KBM-7 (cell line): ENCODE results near the gene FAS.
A peak's percentile ranks its signal among the peaks of the same experiment; 100 is the strongest.
"Not testable (repeated sequence)": the region's sequence is repeated elsewhere in the genome, so short reads cannot be mapped to it uniquely, and the experiment has no call there.

Source experiments
- DNase-seq: peaks from one replicate; pipeline ENCODE4 v3.0.0-alpha.2; 2015
- in situ Hi-C: fragments of 300-500 bp; cut with MboI; formaldehyde crosslinking; loops from 2 replicates; pipeline ENCODE4 v1.14.3; 2020; ENCODE audit warnings: low sequenced_read_pairs, low pct_unique_long_range_greater_than_20kb, mixed read lengths

The FAS gene

GRCh38 chr10:89021526-89021925 lies 30.9 kb downstream of the FAS start:
- in situ Hi-C loops = not testable (repeated sequence)

DNA sequence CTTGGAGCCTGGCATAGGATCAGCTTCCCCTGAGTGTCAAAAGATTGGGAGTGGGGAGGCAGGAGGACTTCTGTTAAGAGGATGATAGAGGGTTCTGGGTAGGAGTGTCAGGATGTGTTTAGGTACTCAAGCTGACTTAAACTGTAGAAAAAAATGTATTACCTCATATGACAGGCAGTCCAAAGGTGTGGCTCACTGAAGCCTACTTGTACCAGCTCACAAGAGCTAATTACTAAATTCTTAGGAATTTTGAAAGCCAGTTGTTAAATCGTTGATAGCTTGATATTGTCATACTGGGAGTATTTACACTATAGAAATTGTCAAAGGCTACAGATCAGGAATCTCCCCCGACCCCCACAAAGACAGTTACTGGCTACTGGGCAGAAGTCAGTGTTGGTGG lies 32.1 kb downstream of the FAS start:
- in situ Hi-C loops = no loop called here
- no peak for DNase-seq

More at GRCh38 chr10:89021526-89021925, 30.9 kb downstream of the FAS start:
- DNase-seq = not testable (repeated sequence)

DNA sequence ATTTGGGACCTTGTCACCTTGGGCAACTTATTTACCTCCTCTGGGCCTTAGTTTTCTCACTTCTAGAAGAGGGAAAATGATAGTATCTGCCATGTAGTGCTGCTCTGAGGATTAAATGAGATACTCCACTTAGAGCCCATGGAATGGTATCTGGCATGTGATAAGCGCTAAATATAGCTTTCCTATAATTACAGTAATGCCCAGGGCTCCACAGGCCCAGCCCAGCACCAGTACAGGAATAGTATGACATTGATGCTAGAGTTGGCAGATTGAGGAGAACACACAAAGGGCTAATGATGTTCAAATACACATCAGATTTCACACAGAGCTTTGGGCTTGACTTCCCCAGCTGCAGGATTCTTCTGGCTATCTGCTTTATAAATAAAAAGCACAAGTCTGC lies 34.9 kb downstream of the FAS start:
- in situ Hi-C loops = loop anchor here (25.0 kb wide), 1 partner anchor 187 kb away; the partner anchor contains the start of gene CH25H
- no peak for DNase-seq

DNA sequence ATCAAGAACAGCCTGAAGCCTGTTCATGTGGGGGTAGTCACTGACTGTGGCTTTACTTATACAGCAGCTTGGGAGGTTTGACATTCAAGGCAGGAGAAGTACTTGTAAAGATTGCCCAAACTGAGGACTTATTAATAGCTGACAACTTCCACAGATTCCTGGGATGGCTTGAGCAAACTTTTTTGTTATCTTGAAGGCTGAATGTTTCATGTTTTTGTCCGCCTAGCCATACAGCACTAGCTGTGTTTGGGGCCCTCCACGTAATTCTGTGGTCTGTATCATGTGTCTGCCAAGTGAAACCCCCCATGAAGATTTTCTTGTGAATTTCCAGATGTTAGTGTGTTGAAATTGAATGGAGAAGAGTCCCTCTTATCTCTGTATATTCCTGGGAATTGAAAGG lies 38.6 kb downstream of the FAS start:
- in situ Hi-C loops = loop anchor here (25.0 kb wide), 1 partner anchor 183 kb away; the partner anchor contains the start of gene CH25H
- DNase-seq = no peak

GRCh38 chr10:89029785-89030437 lies 39.3 kb downstream of the FAS start:
- peak; percentile 81 for DNase-seq
- in situ Hi-C loops = loop anchor here (25.0 kb wide), 1 partner anchor 182 kb away; the partner anchor contains the start of gene CH25H

DNA sequence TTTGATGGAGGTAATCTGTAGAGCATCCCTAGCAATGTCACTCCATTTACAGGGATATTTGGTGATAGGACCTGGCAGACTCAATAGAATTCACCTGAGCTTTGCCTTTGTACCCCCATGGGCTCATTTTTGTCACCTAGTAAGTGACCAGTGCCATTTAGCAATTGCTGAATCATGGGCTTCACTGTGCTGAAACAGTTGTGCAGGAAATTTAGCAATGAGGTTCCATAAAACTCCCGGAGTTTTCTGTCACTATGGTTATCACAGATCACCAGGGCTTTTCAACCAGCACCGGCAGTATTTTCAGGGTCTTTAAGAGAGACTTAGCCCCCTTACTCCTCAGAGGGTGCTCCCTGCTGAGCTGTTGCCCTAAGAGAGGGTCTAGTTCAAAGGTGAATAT lies 40.2 kb downstream of the FAS start:
- DNase-seq = no peak
- in situ Hi-C loops = loop anchor here (25.0 kb wide), 1 partner anchor 182 kb away; the partner anchor contains the start of gene CH25H

DNA sequence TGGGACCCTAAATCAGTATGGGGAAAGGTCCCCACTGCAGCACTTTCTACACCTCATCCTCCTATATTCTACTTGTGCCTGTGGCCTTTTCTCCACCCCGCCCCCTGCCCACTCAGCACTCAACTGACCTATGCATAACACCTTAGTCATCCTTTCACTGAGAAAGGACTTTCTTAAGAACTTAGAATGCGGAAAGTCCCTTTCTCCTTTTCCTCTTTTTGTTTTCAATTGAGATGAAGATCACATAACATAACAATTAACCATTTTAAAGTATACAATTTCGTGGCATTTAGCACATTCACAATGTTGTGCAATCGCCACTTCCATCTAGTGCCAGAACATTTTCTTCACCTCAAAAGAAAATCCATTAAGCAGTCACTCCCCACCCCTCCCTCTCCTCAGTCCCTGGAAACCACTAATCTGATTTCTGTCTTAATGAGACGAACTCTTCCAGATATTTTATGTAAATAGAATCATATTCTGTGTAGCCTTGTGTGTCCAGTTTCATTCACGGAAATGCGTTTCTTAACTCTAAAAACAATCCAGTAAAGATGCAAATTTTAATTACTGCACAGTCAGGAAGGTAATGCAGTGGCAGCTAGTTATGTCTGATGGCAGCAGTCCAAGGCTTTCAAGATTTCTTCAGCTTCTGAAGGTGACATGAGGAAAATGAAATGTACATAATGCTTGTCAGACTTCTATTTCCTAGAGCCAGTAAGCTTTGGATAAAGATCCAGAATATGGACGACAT lies 41.7 kb downstream of the FAS start:
- peak; percentile 47 for DNase-seq
- in situ Hi-C loops = loop anchor here (25.0 kb wide), 1 partner anchor 180 kb away; the partner anchor contains the start of gene CH25H

DNA sequence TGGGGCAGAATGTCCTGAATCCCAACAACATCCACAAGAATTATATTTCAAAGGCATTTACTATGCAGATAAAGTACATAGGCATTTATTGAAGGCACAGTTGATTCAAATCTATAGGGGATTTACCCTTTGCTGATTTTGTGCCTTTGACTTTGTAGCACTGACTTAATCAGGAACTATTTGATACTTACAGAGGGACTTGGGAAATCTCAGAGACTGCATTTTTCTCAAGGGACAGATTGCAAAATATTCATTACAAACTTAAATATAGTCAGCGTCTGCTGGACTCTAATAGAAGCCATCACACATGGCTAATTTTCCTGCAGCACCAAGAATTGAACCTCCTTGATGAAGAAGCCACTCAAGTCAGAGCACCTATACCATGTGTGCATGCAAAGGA lies 44.9 kb downstream of the FAS start:
- in situ Hi-C loops = loop anchor here (25.0 kb wide), 1 partner anchor 177 kb away; the partner anchor contains the start of gene CH25H
- no peak for DNase-seq

DNA sequence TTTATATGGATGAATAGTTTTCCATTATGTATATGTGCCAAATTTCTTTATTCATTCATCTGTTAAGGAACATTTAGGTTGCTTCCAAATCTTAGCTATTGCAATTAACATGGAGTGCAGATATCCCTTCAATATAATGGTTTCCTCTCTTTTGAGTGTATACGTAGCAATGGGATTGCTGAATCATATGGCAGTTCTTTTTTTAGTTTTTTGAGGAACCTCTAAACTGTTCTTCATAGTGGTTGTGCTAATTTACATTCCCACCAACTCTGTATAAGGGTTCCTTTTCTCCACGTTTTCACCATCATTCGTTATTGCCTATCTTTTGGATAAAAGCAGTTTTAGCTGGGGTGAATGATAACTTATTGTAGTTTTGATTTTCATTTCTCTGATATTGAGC lies 46.5 kb downstream of the FAS start:
- peak; percentile 42 for DNase-seq
- in situ Hi-C loops = loop anchor here (25.0 kb wide), 1 partner anchor 175 kb away; the partner anchor contains the start of gene CH25H

DNA sequence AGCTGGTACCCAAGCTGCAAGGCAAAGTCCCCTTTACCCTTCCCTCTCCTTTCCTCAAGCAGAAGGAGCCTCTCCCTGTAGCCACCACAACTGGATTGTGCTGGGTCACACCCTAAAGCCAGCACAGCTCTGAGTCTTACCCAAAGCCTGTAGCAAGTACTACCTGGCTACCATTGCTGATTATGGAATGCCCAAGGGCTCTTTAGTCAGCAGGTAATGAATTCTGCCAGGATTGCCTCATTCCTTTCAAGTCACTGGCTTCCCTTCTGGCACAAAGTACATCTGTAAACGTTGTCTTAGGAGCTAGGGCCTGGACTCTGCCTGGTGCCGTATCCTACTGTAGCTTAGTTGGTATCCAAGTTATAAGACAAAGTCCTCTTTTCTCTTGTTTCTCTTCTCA lies 52.0 kb downstream of the FAS start:
- in situ Hi-C loops = loop anchor here (25.0 kb wide), 1 partner anchor 170 kb away; the partner anchor contains the start of gene CH25H
- DNase-seq = no peak

DNA sequence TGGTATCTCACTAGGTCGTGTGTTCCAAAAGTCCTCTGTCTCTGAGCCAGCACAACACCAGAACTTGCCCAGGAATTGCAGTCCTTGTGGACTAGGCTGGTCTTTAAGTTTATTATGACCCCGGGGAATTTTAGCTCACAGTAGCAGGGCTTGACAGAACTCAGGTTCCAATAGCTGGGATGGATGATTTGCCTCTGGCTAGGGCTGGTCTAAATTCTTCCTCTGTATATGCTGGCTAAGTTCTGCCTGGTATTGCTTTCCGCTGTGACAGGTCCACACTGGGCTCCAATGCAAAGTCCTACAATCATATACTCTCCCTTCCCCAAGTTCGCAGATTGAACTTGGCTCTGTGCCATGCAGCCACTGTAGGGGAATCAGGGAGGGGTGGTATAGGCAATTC lies 52.5 kb downstream of the FAS start:
- in situ Hi-C loops = loop anchor here (25.0 kb wide), 1 partner anchor 169 kb away; the partner anchor contains the start of gene CH25H
- DNase-seq = no peak

GRCh38 chr10:89047397-89047796 lies 56.8 kb downstream of the FAS start:
- in situ Hi-C loops = loop anchor here (25.0 kb wide), 1 partner anchor 165 kb away; the partner anchor contains the start of gene CH25H
- DNase-seq = no peak

DNA sequence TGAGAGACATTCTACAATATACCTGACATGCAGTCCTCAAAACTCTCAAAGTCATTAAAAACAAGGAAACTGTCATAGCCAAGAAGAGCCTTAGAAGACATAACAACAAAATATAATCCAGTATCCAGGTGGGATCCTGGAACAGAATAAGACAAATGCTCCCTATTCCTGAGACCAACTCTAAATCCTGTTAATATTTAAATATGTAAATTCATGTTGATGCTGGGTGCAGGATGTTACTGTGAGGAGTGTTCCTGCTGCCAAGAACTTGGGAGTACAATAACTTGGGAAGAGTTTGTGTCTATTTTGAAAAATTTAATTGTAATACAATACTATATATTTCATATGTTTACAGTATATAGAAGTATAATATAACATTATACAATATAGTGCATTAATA lies 61.0 kb downstream of the FAS start:
- in situ Hi-C loops = no loop called here
- DNase-seq = no peak

DNA sequence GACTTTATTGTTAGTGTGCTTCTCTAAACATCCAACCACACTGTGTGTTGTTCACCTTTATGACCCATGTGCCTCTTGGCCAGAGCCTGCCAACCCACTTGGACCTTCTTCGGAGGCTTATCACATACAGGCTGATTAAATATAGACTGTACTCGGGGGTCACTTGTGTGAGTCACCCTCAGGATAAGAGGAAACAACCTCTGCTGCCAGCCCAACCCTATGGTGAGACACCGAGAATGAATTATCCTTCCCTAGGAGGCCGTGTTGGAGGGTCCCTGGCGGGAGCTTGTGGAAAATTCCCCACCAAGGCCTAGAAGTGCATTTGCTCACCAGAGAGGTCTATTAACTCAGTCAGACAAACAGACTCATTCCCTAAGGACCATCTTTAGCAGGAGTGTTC lies 63.0 kb downstream of the FAS start:
- in situ Hi-C loops = no loop called here
- DNase-seq = no peak

DNA sequence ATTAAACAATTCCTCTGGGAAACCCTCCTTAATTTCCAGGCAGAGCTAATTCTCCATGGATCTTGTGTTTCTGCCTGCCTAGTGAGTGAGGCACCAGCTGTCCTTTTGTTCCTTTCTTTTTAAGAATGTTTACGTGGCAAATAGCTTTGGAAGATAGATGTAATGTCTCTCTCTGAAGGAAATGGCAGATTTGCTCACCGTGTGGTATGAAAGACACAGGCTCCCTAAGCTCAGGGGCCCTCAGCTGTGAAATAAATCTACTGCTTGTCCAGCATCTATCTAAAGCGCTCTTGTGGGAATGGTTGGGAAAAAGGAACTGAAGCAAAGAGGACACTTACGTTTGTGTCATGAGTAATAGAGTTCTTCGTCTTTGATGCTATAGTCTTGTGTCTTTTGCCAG lies 64.6 kb downstream of the FAS start:
- in situ Hi-C loops = no loop called here
- DNase-seq = no peak

DNA sequence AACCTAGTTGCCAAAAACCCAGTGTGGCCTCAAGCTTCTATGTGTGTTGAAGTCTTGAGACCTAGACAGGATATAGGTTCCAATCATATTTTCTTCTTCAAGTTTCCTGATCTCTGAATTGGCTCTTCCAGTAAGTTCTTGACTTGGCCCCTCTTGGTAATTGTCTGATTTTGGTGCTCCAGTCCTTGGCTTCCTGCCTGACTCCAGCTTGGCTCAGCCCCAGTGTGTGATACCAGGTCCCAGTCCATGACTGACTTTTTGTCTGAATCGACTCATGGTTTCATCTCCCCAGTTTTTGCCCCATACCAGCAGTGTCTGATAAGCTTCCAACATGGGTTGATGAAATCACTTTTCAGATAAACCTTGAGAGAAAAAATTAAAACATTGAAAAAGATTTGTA lies 72.3 kb downstream of the FAS start:
- no peak for DNase-seq
- in situ Hi-C loops = no loop called here

GRCh38 chr10:89063465-89063864 lies 72.9 kb downstream of the FAS start:
- DNase-seq = no peak
- in situ Hi-C loops = no loop called here

DNA sequence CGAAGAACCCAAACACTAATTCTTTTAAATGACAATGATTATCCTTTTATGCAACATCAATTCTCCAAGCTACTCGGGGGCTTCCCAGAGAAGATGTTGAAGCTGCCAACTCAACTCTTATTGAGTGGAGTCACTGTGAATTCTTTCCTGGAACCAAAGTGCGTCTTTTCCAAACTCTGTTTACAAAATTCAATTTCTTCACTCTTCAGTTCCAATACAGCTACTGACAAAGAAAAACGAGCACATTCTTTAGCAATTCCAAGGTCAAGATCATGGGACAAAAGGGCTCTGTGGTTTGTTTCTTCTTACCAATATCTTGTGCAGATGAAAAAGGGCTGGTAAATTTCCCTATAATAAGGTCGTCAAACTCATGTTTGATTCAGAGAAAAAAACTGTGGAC lies 74.2 kb downstream of the FAS start:
- DNase-seq = no peak
- in situ Hi-C loops = no loop called here
